ENCODE results near the gene ALDH3B2.

DNA sequence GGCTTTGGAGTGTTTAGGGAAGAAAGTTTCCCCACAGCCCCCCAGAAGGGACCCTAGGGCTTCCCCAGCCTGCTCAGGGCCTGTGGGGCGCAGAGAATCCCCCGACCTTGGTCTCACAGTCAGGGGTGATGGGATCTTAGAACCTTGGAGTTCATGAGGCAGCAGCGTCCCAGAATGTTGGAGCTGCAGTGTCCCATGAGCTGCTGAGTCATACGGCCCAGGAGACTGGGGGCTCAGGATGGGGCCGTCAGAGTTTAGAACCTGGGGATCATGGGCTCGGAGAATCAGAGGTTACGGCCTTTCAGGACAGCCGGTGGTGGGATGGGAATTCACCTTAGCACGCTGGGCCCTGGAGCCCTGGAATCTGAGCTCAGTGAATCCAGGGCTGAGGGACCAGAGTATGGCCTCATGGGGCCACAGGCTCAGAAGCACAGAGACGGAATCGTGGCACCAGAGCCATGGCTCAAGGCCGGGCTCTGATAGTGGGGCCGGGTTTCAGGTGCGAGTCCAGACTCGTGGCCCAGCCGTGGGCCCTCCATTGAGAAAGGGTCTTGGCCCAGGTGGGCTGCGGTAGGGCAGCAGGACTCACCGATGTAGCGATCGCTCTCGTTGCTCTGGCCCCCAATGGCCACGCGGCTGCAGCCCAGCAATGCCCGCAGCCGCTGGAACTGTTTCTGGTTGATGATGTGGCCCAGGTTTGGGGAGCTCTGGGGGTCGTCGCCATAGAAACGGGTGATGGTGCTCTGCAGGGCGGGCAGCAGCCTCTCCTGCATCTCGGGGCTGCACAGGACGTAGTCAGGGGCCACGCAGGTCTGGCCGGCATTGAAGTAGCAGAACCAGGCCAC, 9.5 kb downstream of the ALDH3B2 start:
- TF ChIP-seq CTCF (IDR thresholded peaks at IDR 0.05) = no peak
- no peak for TF ChIP-seq POLR2A (IDR thresholded peaks at IDR 0.05)
- no peak for TF ChIP-seq POLR2AphosphoS5 (IDR thresholded peaks at IDR 0.05)

Data from breast epithelium (tissue), 3 donors.